ENCODE results near the gene SMTNL2. TPM values are rescaled to one million over a fixed set of nuclear protein-coding genes. Genes with fewer than 3 reads are reported as not detected.

Gene SMTNL2
- total RNA-seq, 1 donor from 2014 or later, result 0.46 TPM

- Histone ChIP-seq H3K36me3 (ENCODE audit: control insufficient read depth, insufficient read depth, low read length) (no peaks in the 10 kb centered on the region), H3K27me3 (ENCODE audit: control insufficient read depth, insufficient read depth, low read length) (peaks cover 54% of the 10 kb centered on the region), H3K4me3 (ENCODE audit: low read depth, low read length) (no peak overlapping the region)
- TF ChIP-seq CTCF (IDR thresholded peaks at IDR 0.05; ENCODE audit: insufficient read depth, low read length, poor library complexity, severe bottlenecking), result no peak
- DNase-seq (ENCODE audit: low read depth), result no peak
Observed at GRCh38 chr17:4583206-4583605, 1.1 kb upstream of the SMTNL2 start.

GRCh38 chr17:4583782-4584100 is 588 bp upstream of the SMTNL2 start:
- Histone ChIP-seq H3K27me3 (ENCODE audit: control insufficient read depth, insufficient read depth, low read length) (peaks cover 59% of the 10 kb centered on the region), H3K36me3 (ENCODE audit: control insufficient read depth, insufficient read depth, low read length) (no peaks in the 10 kb centered on the region), H3K4me3 (ENCODE audit: low read depth, low read length) (peak overlapping the region; percentile 43)
- peak; percentile 57 for TF ChIP-seq CTCF (IDR thresholded peaks at IDR 0.05; ENCODE audit: insufficient read depth, low read length, poor library complexity, severe bottlenecking)
- no peak for DNase-seq (ENCODE audit: low read depth)

GRCh38 chr17:4584917-4585637 is 748 bp downstream of the SMTNL2 start:
- H3K4me3 ChIP-seq (ENCODE audit: low read depth, low read length), result peak overlapping the region; percentile 43
- no peaks in the 10 kb centered on the region for H3K36me3 ChIP-seq (ENCODE audit: control insufficient read depth, insufficient read depth, low read length)
- TF ChIP-seq CTCF (IDR thresholded peaks at IDR 0.05; ENCODE audit: insufficient read depth, low read length, poor library complexity, severe bottlenecking), result no peak
- peaks cover 62% of the 10 kb centered on the region for H3K27me3 ChIP-seq (ENCODE audit: control insufficient read depth, insufficient read depth, low read length)
- DNase-seq (ENCODE audit: low read depth), result no peak

- no peak for TF ChIP-seq CTCF (IDR thresholded peaks at IDR 0.05; ENCODE audit: insufficient read depth, low read length, poor library complexity, severe bottlenecking)
- Histone ChIP-seq H3K36me3 (ENCODE audit: control insufficient read depth, insufficient read depth, low read length) (no peaks in the 10 kb centered on the region), H3K4me3 (ENCODE audit: low read depth, low read length) (no peak overlapping the region), H3K27me3 (ENCODE audit: control insufficient read depth, insufficient read depth, low read length) (peaks cover 61% of the 10 kb centered on the region)
- no peak for DNase-seq (ENCODE audit: low read depth)
Observed at GRCh38 chr17:4585638-4585994, 1.3 kb downstream of the SMTNL2 start.

GRCh38 chr17:4586043-4586442 is 1.7 kb downstream of the SMTNL2 start:
- H3K27me3 ChIP-seq (ENCODE audit: control insufficient read depth, insufficient read depth, low read length), result peaks cover 63% of the 10 kb centered on the region
- DNase-seq (ENCODE audit: low read depth), result no peak

More at GRCh38 chr17:4586043-4586442, 1.7 kb downstream of the SMTNL2 start:
- no peak for TF ChIP-seq CTCF (IDR thresholded peaks at IDR 0.05; ENCODE audit: insufficient read depth, low read length, poor library complexity, severe bottlenecking)
- no peaks in the 10 kb centered on the region for H3K36me3 ChIP-seq (ENCODE audit: control insufficient read depth, insufficient read depth, low read length)
- H3K4me3 ChIP-seq (ENCODE audit: low read depth, low read length), result no peak overlapping the region

All from kidney epithelial cell (primary cell).